ENCODE data around the gene KLK15.
"Not testable (repeated sequence)": the region's sequence is repeated elsewhere in the genome, so short reads cannot be mapped to it uniquely, and the experiment has no call there.

KLK15 gene

GRCh38 chr19:50819636-50820035 lies 13.7 kb downstream of the KLK15 start:
- DNase-seq: no peak

DNA sequence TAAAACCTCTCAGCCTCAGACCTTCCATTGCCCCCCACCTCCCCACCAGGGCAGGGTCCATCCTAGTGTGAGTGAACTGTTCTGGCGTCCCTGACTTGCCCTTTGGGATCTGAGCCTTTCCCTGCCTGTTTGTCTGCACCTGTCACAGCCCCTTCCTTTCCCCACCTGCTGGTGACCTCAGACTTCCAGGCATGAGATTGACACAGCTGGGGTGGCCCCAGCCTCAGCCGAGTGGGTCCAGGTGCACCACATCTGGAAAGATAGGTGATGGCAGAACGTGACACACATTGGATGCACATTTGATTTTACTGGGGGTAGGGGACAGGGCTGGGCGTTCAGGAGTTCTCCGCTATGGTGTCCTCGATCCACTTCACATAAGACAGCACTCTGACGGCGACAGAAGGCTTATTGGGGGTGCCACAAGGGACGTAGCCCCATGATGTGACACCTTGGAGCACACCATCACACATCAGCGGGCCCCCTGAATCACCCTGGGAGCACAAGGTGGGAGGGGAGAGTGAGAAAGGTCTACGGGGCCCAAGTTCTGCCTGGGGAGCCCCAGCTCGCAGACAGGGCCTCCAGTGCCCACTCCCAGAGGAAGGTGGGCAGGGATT lies 14.4 kb downstream of the KLK15 start:
- no peak for DNase-seq

DNA sequence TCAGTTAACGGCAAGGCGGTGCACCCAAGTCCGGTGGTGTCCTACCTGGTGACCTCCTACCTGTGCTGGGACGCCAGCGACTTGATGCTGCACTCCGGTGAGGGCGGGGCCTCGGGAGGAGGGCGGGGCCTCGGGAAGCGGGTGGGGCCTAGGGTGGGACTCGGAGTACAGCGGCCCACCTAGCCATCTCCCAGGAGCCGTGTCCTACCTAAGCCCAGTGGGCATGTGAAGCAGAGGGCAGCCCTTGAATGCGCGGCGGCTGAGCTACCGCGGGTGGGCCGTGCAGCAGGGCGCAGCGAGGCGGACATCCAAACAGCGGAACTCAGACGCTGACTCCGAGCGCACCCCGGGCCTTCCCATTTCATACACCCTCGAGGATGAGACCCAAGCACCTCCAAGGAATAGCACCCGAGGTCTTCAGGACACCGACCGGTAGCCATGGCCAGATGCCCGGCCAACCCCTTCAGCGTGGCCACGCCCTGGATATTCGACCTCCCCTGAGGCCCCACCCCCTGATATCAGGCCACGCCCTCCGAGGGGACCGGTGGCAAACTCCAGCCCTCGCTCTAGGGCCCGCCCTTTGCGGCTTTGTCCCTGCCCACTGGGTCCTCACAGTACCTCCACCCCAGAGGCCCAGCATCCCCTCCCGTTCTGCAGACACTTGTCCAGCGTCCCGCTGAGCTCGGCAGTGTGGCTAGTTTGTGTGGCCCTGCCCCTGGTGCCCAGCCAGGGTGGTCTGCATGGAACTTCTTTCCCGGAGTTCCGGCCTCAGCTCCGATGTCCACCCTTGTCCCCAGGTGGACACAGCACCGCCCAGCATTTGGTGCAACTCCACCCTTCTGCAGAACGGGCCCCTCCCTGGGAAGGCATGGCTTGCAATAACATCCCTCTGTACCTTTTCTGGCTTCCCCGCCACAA lies 15.2 kb downstream of the KLK15 start:
- peak in 1 of 2 experiments; percentile 12 for DNase-seq

GRCh38 chr19:50815439-50815838 lies 17.9 kb downstream of the KLK15 start:
- DNase-seq: no peak

- DNase-seq: no peak
Observed at GRCh38 chr19:50814883-50815282, 18.5 kb downstream of the KLK15 start.

DNA sequence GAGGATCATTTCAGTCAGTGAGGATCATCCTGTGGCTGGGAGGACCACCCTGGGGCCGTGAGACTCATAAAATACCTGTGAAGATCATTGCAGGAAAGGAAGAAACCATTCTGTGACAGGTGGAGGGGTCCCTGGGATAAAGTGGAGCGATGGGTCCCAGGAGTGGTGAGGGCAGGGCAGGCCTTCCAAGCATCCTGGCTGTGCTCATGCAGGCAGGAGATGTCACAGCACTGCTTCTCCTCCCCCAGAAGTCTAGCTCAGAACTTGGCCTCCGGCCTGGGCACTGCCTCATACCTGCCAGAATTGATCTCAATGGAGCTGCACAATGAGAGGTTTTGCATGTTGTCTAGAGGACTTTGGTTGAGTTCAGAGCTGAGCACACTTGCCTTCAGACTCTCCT lies 20.9 kb downstream of the KLK15 start:
- no peak for DNase-seq

DNA sequence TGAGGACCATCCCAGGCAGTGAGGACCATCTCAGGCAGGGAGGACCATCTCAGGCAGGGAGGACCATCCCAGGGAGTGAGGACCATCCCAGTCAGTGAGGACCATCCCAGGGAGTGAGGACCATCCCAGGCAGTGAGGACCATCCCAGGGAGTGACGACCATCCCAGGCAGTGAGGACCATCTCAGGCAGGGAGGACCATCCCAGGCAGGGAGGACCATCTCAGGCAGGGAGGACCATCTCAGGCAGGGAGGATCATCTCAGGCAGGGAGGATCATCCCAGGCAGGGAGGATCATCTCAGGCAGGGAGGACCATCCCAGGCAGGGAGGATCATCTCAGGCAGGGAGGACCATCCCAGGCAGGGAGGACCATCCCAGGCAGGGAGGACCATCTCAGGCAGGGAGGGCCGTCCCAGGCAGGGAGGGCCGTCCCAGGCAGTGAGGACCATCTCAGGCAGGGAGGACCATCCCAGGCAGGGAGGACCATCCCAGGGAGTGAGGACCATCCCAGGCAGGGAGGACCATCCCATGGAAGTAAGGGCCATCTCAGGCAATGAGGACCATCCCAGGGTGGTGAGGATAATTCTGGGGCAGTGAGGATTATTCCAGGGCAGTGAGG lies 21.6 kb downstream of the KLK15 start:
- not testable (repeated sequence) for DNase-seq

GRCh38 chr19:50808856-50809255 lies 24.5 kb downstream of the KLK15 start:
- no peak for DNase-seq

DNA sequence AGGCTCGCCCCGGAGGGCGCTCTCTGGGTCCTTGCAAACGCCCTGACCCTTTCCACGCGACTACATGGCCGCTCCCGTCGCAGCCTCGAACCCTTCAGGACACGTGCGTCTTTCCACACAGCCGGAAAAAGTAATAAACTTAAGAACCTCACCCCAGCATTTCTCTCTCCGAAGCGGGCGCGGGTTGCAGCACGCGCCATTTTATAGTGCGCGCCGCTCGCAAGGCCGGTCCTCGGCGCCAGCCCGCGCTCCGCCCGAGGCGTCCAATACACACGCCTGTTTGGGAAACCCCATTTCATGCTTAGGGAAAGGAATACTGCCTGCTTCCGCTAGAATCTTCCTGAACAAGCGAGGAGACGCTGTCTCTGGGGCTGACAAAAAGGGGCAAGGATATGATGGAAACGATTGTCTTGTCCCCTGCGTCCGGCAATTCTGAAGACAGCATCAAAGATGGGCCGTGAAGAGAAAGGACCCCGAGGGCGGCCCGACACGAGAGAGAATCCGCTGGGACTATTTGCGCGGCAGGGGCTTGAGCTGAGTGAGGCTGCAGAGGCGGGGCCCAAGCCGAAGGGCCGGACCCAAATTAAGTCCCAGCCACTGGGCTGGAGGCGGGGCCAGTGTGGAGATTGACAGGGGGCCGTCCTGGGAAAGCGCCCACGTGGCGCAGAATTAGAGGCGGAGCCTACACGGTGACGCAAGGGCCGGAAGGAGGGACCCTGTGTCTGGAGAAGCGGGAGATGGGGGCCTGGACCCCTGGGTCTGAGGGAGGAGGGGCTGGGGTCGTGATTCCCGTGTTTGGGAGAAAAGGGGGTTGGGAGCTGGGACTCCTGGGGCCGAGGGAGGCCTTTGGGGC lies 28.7 kb downstream of the KLK15 start:
- DNase-seq: peak; percentile 89 to 92

GRCh38 chr19:50803633-50804419 lies 29.5 kb downstream of the KLK15 start:
- DNase-seq: no peak

DNA sequence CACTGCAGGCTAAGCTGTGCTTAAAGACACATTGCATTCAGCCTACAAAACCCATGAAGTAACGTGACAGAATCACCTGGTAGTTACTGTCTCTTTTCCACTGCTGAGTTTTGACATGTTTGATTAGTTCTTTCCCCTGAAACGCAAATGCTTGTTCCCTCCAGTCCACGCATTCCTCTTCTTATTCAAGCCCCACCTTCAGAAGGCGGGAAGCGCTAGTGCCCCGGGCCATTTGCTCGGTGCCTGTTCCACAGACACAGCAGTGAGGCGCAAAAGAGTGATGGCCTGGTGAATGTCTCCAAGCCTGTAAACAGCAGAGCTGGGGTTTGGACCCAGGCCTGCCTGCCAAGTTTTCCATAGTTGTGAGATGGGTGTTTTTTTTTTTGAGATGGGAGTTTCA lies 32.3 kb downstream of the KLK15 start:
- no peak for DNase-seq

DNA sequence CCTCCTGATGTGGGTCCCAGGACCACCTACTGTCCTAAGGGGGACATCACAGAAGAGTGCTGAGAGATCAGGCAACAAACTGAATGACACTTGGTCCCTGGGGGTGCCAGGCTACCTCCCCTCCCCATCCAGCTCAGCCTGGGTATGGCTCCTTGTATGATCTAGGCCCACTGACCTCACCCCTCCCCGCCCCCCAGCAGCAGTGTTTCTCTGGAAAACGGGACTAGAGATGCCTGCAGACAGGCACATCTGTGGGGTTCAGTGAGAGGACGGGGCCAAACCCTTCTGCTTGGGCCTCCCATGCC lies 33.9 kb downstream of the KLK15 start:
- no peak for DNase-seq

GRCh38 chr19:50798659-50799546 lies 34.5 kb downstream of the KLK15 start:
- no peak for DNase-seq

DNA sequence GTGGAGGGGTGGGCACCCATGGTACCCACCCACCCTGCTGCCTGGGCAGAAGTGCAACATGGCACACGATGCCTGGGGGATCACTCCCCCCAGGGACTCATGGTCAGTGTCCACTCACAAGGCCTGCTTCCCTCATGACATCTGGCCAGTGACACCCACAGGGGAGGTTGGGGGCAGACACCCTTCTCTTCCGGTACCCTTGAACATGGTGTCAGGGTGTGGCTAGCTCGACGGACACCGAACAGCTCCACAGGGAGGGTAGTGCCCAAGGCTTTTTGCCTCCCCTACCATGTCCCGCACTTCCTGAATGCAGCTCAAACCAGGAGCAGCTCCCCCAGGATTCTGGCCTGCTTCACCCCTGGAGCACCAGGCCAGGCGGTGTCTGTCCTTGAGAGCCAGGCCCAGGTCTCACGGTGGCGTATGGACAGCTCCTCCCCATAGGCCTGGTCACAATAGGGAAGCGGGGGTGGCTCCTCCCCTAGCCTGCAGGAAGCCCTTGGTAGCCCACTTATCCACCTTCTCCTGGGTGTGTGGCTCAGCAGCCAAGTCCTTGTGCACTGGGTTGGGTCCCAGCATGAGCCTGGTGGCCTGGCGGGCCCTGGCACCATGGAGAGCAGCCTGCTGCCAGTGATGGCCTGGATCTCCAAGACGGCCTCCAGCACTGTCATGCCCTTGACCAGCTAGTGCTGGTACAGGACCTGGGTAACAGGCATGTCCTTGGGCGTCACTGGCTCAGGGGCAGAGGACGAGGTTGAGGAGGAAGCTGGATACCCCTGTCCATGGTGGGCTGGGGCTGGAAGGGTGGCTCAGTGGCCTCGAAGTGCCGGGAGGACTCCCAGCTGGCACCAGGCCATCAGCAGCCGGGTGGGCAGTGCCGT lies 35.4 kb downstream of the KLK15 start:
- DNase-seq: no peak

- no peak for DNase-seq
Observed at GRCh38 chr19:50797429-50797780, 36.0 kb downstream of the KLK15 start.

GRCh38 chr19:50796634-50797428 lies 36.5 kb downstream of the KLK15 start:
- DNase-seq: no peak

- peak in 1 of 2 experiments; percentile 18 for DNase-seq
Observed at GRCh38 chr19:50796128-50796633, 37.2 kb downstream of the KLK15 start.

DNA sequence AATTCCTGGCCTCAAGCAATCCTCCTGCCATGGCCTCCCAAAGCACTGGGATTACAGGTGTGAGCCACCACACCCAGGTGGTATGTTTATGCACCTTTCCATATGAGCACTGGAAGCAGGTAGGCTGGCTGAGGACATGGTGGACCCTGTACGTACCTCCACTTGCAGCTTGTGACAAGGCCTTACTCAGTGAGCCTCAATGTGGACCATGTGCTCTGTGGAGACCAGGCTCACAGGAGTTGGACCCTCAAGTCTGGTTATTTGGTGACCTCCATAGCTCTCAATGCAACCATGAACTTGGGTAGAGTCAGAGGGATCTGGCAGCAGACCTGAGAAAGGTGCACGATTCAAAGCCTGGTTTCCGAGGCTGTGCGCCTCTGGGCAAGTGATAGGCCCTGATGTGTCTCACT lies 37.7 kb downstream of the KLK15 start:
- DNase-seq: no peak

Data from SW 1271 (cell line).